DOHH2 (cell line): ENCODE measurements around the gene DDAH2.
A peak's percentile ranks its signal among the peaks of the same experiment; 100 is the strongest.

Experiments
- CTCF ChIP-seq: fragments of 200-600 bp; sonication (generic); IDR thresholded peaks from one replicate; pipeline ENCODE4 v1.5.1; 2014; ENCODE audit warnings: antibody characterized with exemption, mild to moderate bottlenecking, low read depth, low read length; ENCODE audit not compliant: poor library complexity, severe bottlenecking
- EZH2phosphoT487 ChIP-seq: fragments of 200-600 bp; sonication (generic); IDR thresholded peaks from 2 replicates; pipeline ENCODE4 v1.6.1; 2017; ENCODE audit warnings: borderline replicate concordance, mild to moderate bottlenecking, antibody characterized with exemption, low read length, moderate library complexity, mixed read lengths

- TF ChIP-seq CTCF: peak; percentile 94
- no peak for TF ChIP-seq EZH2phosphoT487
Observed at GRCh38 chr6:31728767-31729514, at the start of gene DDAH2.
